Tibial artery (tissue), 4 donors: ENCODE results near the gene EPHB1.

Experiments
- DNase-seq, 2 donors: peaks; one replicate each; pipeline ENCODE4 v3.0.0-alpha.2; 2019
- H3K27ac ChIP-seq, 2 donors: fragments of 200-600 bp; sonication (generic) in 1 of 2; 1 replicate in 1 of 2; 2 replicates in 1 of 2; pipeline ENCODE4 v1.5.1; 2018 to 2019; ENCODE audit warnings: mild to moderate bottlenecking in 1 of 2
- H3K27me3 ChIP-seq, 2 donors: fragments of 200-600 bp; sonication (generic) in 1 of 2; one replicate each; pipeline versions ENCODE4 v1.5.1 to v1.6.0; 2016 to 2019
- H3K36me3 ChIP-seq, 3 donors: fragments of 200-600 bp; sonication (generic) in 2 of 3; one replicate each; pipeline ENCODE4 v1.5.1; 2016 to 2019; ENCODE audit warnings: mild to moderate bottlenecking in 2 of 3
- H3K4me1 ChIP-seq, 4 donors: fragments of 200-600 bp; sonication (generic) in 2 of 4; 1 replicate in 3 of 4; 2 replicates in 1 of 4; pipeline ENCODE4 v1.5.1; 2016 to 2019
- H3K4me3 ChIP-seq, 2 donors: fragments of 200-600 bp; sonication (generic) in 1 of 2; 1 replicate in 1 of 2; 2 replicates in 1 of 2; pipeline ENCODE4 v1.5.1; 2018 to 2019; ENCODE audit warnings: mild to moderate bottlenecking in 2 of 2
- H3K9me3 ChIP-seq, 3 donors: fragments of 200-600 bp; sonication (generic) in 1 of 3; one replicate each; pipeline ENCODE4 v1.5.1; 2016 to 2019
- CTCF ChIP-seq, 2 experiments: fragments of 200-600 bp in 1 of 2; fragments of 450-650 bp in 1 of 2; IDR thresholded peaks; one replicate each; pipeline ENCODE4 v1.5.1; 2017 to 2019; ENCODE audit warnings: antibody characterized with exemption in 2 of 2, mild to moderate bottlenecking in 1 of 2, moderate library complexity in 1 of 2
- intact Hi-C: fragments of 100-400 bp; cut with DNase I; formaldehyde crosslinking; loops from one replicate; pipeline ENCODE4 v1.15.0; 2023; ENCODE audit warnings: low total_unique reads

Gene EPHB1

GRCh38 chr3:134798681-134799311, 3.7 kb downstream of the EPHB1 start:
- peaks cover 0 to 47% (median 39%) of the 10 kb centered on the region in 4 donors for H3K4me1 ChIP-seq
- DNase-seq: no peak
- intact Hi-C loops: loop anchor here (5.0 kb wide), 1 partner anchor 704 kb away; no protein-coding TSS in a partner anchor
- H3K27me3 ChIP-seq: no peaks in the 10 kb centered on the region
- no peak overlapping the region for H3K4me3 ChIP-seq
- no peak for TF ChIP-seq CTCF (IDR thresholded peaks at IDR 0.05)
- peak overlapping the region; percentile 43 to 72 for H3K27ac ChIP-seq
- H3K9me3 ChIP-seq: no peaks in the 10 kb centered on the region
- no peaks in the 10 kb centered on the region for H3K36me3 ChIP-seq

GRCh38 chr3:134799393-134799792, 4.3 kb downstream of the EPHB1 start:
- peak in 1 of 2 experiments; percentile 16 for TF ChIP-seq CTCF (IDR thresholded peaks at IDR 0.05)
- DNase-seq: peak; percentile 26 to 72
- Histone ChIP-seq H3K36me3 (no peaks in the 10 kb centered on the region), H3K9me3 (no peaks in the 10 kb centered on the region), H3K27ac (peak overlapping the region; percentile 32 to 43), H3K27me3 (no peaks in the 10 kb centered on the region), H3K4me3 (no peak overlapping the region), H3K4me1 (peaks cover 0 to 47% (median 39%) of the 10 kb centered on the region in 4 donors)
- intact Hi-C loops: loop anchor here (5.0 kb wide), 1 partner anchor 703 kb away; no protein-coding TSS in a partner anchor

- Histone ChIP-seq H3K9me3 (no peaks in the 10 kb centered on the region), H3K27ac (no peak overlapping the region), H3K36me3 (no peaks in the 10 kb centered on the region), H3K4me1 (peaks cover 0 to 32% (median 28%) of the 10 kb centered on the region in 4 donors), H3K4me3 (no peak overlapping the region), H3K27me3 (no peaks in the 10 kb centered on the region)
- intact Hi-C loops: no loop called here
- no peak for TF ChIP-seq CTCF (IDR thresholded peaks at IDR 0.05)
- no peak for DNase-seq
Observed at GRCh38 chr3:134801204-134801958, 6.3 kb downstream of the EPHB1 start.

- no peaks in the 10 kb centered on the region for H3K9me3 ChIP-seq
- intact Hi-C loops: no loop called here
- TF ChIP-seq CTCF (IDR thresholded peaks at IDR 0.05): no peak
- no peaks in the 10 kb centered on the region for H3K27me3 ChIP-seq
- H3K36me3 ChIP-seq: no peaks in the 10 kb centered on the region
- peaks cover 0 to 20% (median 17%) of the 10 kb centered on the region in 4 donors for H3K4me1 ChIP-seq
- H3K27ac ChIP-seq: no peak overlapping the region
- no peak overlapping the region for H3K4me3 ChIP-seq
- no peak for DNase-seq
Observed at GRCh38 chr3:134802428-134803050, 7.5 kb downstream of the EPHB1 start.

GRCh38 chr3:134803051-134803505, 8.0 kb downstream of the EPHB1 start:
- no peak for DNase-seq
- Histone ChIP-seq H3K27me3 (no peaks in the 10 kb centered on the region), H3K4me1 (peaks cover 0 to 16% (median 14%) of the 10 kb centered on the region in 4 donors), H3K9me3 (no peaks in the 10 kb centered on the region), H3K27ac (no peak overlapping the region), H3K36me3 (no peaks in the 10 kb centered on the region), H3K4me3 (no peak overlapping the region)
- TF ChIP-seq CTCF (IDR thresholded peaks at IDR 0.05): no peak
- intact Hi-C loops: no loop called here
